Right lobe of liver (tissue), 6 donors: ENCODE data around the gene PALB2. TPM values are rescaled to one million over a fixed set of nuclear protein-coding genes. Genes with fewer than 3 reads are reported as not detected.

Experiments used
- ATAC-seq, 4 donors: fragments of 200-7000 bp; cut with Tn5 transposase; one replicate each; pipeline ENCODE4 v1.9.1; 2020; ENCODE audit warnings: mild to moderate bottlenecking in 4 of 4, moderate library complexity in 4 of 4
- DNase-seq, 3 donors: peaks; one replicate each; pipeline ENCODE4 v3.0.0-alpha.2; 2020
- H3K27ac ChIP-seq, 3 donors: fragments of 200-600 bp; one replicate each; pipeline ENCODE4 v1.8.0; 2022
- H3K27me3 ChIP-seq, 2 donors: fragments of 200-600 bp; one replicate each; pipeline ENCODE4 v1.8.0; 2022
- H3K36me3 ChIP-seq, 4 donors: fragments of 200-600 bp; sonication (generic) in 1 of 4; one replicate each; pipeline versions ENCODE4 v1.5.1 to v1.8.0; 2017 to 2022; ENCODE audit warnings: control low read depth in 1 of 4
- H3K4me1 ChIP-seq, 4 donors: fragments of 200-600 bp; sonication (generic) in 1 of 4; one replicate each; pipeline versions ENCODE4 v1.5.1 to v1.8.0; 2017 to 2022; ENCODE audit warnings: control low read depth in 1 of 4
- H3K4me3 ChIP-seq, 3 donors: fragments of 200-600 bp; one replicate each; pipeline ENCODE4 v1.8.0; 2022
- H3K9me3 ChIP-seq, 4 donors: fragments of 200-600 bp; sonication (generic) in 1 of 4; one replicate each; pipeline versions ENCODE4 v1.5.1 to v1.8.0; 2017 to 2022; ENCODE audit warnings: control low read depth in 1 of 4
- POLR2A ChIP-seq: fragments of 450-650 bp; IDR thresholded peaks from one replicate; pipeline ENCODE4 v1.6.1; 2017; ENCODE audit warnings: antibody characterized with exemption, mild to moderate bottlenecking
- WGBS: methylation state at CpG from one replicate; pipeline ENCODE4 v1.1.6; 2018; ENCODE audit warnings: low coverage, low lambda C conversion rate; ENCODE audit not compliant: insufficient coverage; ENCODE audit errors: missing lambda C conversion rate; 5-methylcytosine and 5-hydroxymethylcytosine counted together
- intact Hi-C, 2 donors: fragments of 100-400 bp; cut with DNase I; formaldehyde crosslinking; loops; one replicate each; pipeline versions ENCODE4 v1.11.2 to v1.14.1; 2022
- total RNA-seq, 6 experiments: library from RNA; depleted of rRNA in 2 of 6; stranded (reverse); fragments of >200 nt in 2 of 6; fragmentation: NEBNext Ultra II Directional in 3 of 6; extraction: Animal tissue kit (Norgen Biotek cat#: 25700) in 3 of 6; gene quantifications; one replicate each; pipeline versions ENCODE4 v1.1.0 to v1.2.4, GENCODE V29; 2016 to 2023
- TF ChIP-seq, protein P1 (sequence below), 4 donors: fragments of 200-600 bp in 3 of 4; fragments of 450-650 bp in 1 of 4; IDR thresholded peaks; one replicate each; pipeline versions ENCODE4 v1.5.1 to v1.8.0; 2016 to 2022; ENCODE audit warnings: antibody characterized with exemption in 4 of 4, mild to moderate bottlenecking in 2 of 4
- donor health status: DM: no; HTN: yes; CAD: no.
- donor health status: DM: no; HTN: no; CAD: no.
- donor health status: DM: no; HTN: no; CAD: no.
- donor health status: DM: no; HTN: yes; CAD: no.
- donor health status: DM: no; HTN: yes; CAD: no.

Gene PALB2
- total RNA-seq, 6 experiments from 2014 or later: 4.3 to 7.7 (median 5.4) TPM

DNA sequence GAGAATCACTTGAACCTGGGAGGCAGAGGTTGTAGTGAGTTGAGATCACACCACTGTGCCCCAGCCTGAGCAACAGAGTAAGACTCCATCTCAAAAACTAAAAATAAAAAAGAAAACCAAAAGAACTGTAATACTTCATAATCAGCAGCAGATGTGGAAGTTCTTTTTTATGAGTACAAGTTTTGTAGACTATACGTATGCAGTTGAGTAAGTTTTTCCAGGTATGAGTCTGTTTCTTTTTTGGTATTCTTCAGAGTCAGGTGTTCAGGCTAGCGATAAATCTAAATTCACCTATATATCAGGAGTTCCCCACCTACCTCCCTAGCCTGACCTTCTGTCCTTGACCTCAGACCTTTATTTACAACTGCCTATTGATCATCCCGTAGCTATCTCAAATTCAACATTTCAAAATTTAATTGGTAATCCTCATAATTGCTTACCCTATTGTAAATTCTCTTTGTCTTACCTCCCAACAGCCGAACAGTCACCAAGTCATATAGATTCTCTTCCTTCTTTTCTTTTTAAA, 10.9 kb upstream of the PALB2 start:
- peaks cover 0 to 20% (median 0%) of the 10 kb centered on the region in 4 donors for H3K36me3 ChIP-seq
- WGBS: 82% methylated on average over 4 of the region's 4 CpGs
- DNase-seq: no peak

DNA sequence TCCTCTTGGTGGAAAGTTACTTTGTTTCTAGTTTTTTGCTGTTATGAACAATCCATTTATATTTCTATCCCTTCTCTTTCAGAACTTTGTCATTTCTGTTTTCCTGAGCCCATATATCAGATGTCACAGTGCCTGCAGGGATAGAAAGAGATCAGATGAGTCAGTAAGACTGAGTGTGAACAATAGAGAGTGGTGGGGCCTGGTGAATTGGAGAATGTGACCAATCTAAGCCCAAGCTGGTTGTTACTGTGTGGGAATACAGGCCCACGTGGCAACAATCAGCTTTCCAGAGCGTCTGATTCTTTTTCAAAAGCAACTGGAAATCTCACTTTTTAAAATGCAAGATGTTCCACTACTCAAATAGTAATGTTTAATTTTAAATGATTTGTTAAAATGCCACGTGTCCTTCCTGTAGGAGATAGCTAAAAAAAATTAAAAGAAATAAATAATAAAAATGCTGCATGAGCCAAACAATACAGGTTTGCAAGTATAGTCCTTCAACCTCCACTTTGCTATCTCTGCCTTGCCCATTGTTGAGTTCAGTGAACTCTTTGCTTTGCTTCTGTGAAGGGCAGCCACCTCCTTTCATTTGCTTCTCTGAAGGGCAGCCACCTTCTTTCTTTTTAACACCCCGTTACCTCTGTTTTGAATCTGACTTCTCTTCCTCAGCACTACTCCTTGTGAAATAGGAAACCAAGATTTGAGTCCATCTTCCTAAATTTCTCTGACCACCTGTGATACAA, 9.7 kb upstream of the PALB2 start:
- DNase-seq (no peak), ATAC-seq (no peak)
- no peaks in the 10 kb centered on the region for H3K9me3 ChIP-seq
- H3K27ac ChIP-seq: no peak overlapping the region
- peaks cover 0 to 24% (median 0%) of the 10 kb centered on the region in 4 donors for H3K36me3 ChIP-seq
- no peaks in the 10 kb centered on the region for H3K27me3 ChIP-seq
- intact Hi-C loops: no loop called here
- no peak overlapping the region for H3K4me3 ChIP-seq
- no peaks in the 10 kb centered on the region for H3K4me1 ChIP-seq
- TF ChIP-seq, protein P1, sequence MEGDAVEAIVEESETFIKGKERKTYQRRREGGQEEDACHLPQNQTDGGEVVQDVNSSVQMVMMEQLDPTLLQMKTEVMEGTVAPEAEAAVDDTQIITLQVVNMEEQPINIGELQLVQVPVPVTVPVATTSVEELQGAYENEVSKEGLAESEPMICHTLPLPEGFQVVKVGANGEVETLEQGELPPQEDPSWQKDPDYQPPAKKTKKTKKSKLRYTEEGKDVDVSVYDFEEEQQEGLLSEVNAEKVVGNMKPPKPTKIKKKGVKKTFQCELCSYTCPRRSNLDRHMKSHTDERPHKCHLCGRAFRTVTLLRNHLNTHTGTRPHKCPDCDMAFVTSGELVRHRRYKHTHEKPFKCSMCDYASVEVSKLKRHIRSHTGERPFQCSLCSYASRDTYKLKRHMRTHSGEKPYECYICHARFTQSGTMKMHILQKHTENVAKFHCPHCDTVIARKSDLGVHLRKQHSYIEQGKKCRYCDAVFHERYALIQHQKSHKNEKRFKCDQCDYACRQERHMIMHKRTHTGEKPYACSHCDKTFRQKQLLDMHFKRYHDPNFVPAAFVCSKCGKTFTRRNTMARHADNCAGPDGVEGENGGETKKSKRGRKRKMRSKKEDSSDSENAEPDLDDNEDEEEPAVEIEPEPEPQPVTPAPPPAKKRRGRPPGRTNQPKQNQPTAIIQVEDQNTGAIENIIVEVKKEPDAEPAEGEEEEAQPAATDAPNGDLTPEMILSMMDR (IDR thresholded peaks at IDR 0.05): no peak
- no peak for TF ChIP-seq POLR2A
- WGBS: 85% methylated on average over 4 of the region's 4 CpGs

More for the DNA sequence above, 10.9 kb upstream of the PALB2 start:
- Histone ChIP-seq H3K4me3 (no peak overlapping the region), H3K9me3 (no peaks in the 10 kb centered on the region), H3K27ac (no peak overlapping the region), H3K4me1 (no peaks in the 10 kb centered on the region), H3K27me3 (no peaks in the 10 kb centered on the region)
- intact Hi-C loops: no loop called here
- no peak for TF ChIP-seq POLR2A
- TF ChIP-seq, protein P1 (IDR thresholded peaks at IDR 0.05): no peak
- ATAC-seq: no peak

DNA sequence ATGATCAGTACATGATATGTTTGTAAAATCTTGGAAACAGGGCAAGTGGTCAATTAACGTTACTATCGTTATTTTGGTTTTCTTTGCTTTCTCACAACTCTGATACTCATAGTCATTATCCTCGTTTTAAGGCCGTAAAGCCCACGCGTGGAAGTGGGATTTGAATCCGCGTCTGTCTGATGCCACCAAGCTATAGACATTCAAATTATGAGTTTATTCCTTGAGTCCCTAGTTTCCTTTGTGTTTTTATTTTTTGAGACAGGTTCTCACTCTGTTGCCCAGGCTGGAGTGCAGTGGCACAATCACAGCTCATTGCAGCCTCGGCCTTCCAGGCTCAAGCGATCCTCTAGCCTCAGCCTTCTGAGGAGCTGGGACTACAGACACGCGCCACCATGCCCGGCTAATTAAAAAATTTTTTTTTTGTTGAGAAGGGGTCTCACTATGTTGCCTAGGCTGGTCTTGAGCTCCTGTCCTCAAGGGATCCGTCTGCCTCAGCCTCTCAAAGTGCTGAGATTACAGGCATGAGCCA, 1.2 kb upstream of the PALB2 start:
- H3K4me3 ChIP-seq: peak overlapping the region; percentile 93 to 99 (median 94)
- H3K4me1 ChIP-seq: peaks cover 0 to 15% (median 0%) of the 10 kb centered on the region in 4 donors
- 74% methylated on average over 14 of the region's 14 CpGs for WGBS
- no peak for DNase-seq
- H3K9me3 ChIP-seq: no peaks in the 10 kb centered on the region
- TF ChIP-seq, protein P1 (IDR thresholded peaks at IDR 0.05): no peak
- TF ChIP-seq POLR2A: no peak
- H3K27ac ChIP-seq: no peak overlapping the region
- H3K27me3 ChIP-seq: no peaks in the 10 kb centered on the region
- no peak for ATAC-seq
- intact Hi-C loops: no loop called here
- H3K36me3 ChIP-seq: peaks cover 3 to 16% (median 6%) of the 10 kb centered on the region in 4 donors

DNA sequence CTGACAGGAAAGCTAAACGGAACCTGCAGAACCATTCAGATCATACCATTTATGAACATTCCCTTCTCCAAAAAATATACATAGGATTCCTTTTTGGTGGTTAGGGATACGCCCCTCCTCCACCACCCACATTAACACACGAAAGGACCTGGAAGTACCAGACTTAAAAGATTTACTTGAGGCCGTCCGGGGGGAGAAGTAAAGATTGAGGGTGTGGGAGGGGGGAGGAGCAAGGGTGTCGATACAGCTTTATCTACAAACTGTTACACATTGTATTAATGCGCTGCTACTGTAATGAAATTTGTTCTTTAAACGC, 537 bp downstream of the PALB2 start:
- no peak for ATAC-seq
- DNase-seq: no peak
- Histone ChIP-seq H3K4me3 (peak overlapping the region; percentile 93 to 99 (median 94)), H3K4me1 (peaks cover 0 to 15% (median 0%) of the 10 kb centered on the region in 4 donors), H3K27ac (peak overlapping the region; percentile 53 to 70 (median 63)), H3K27me3 (no peaks in the 10 kb centered on the region), H3K9me3 (no peaks in the 10 kb centered on the region), H3K36me3 (peaks cover 6 to 15% (median 10%) of the 10 kb centered on the region in 4 donors)
- TF ChIP-seq, protein P1 (IDR thresholded peaks at IDR 0.05): no peak
- TF ChIP-seq POLR2A: no peak
- intact Hi-C loops: no loop called here
- 1% methylated on average over 8 of the region's 8 CpGs for WGBS
